HFFc6 (cell line): ENCODE data around the gene PABPN1L. TPM values are rescaled to one million over a fixed set of nuclear protein-coding genes. Genes with fewer than 3 reads are reported as not detected.

Experiments
- DNase-seq: peaks from one replicate; pipeline ENCODE4 v3.0.0-alpha.2; 2018
- H3K27ac Mint-ChIP-seq: 2 replicates; pipeline ENCODE4 v1.8.0; 2020; ENCODE audit warnings: mild to moderate bottlenecking, mixed read lengths
- H3K27me3 Mint-ChIP-seq: 2 replicates; pipeline ENCODE4 v1.8.0; 2021; ENCODE audit warnings: mild to moderate bottlenecking, moderate library complexity, mixed read lengths; ENCODE audit not compliant: insufficient read depth
- H3K36me3 Mint-ChIP-seq: 2 replicates; pipeline ENCODE4 v1.8.0; 2021; ENCODE audit warnings: low read depth, mixed read lengths
- H3K4me1 Mint-ChIP-seq: 2 replicates; pipeline ENCODE4 v1.8.0; 2020; ENCODE audit warnings: low read depth, mixed read lengths
- H3K4me3 Mint-ChIP-seq: 2 replicates; pipeline ENCODE4 v1.8.0; 2020; ENCODE audit warnings: mild to moderate bottlenecking, moderate library complexity, mixed read lengths
- H3K9me3 Mint-ChIP-seq: 2 replicates; pipeline ENCODE4 v1.8.0; 2020; ENCODE audit warnings: mild to moderate bottlenecking, mixed read lengths
- total RNA-seq, 6 experiments: library from RNA; stranded (reverse); fragmentation: NEBNext Ultra II Directional; extraction: Animal tissue kit (Norgen Biotek cat#: 25700); gene quantifications; 2 replicates in 1 of 6; 3 replicates in 5 of 6; pipeline ENCODE4 v1.2.3, GENCODE V29; 2021
- TF ChIP-seq, protein P1 (sequence below): fragments of 200-600 bp; sonication (generic); IDR thresholded peaks from 2 replicates; pipeline ENCODE4 v1.5.0; 2021; ENCODE audit warnings: antibody characterized with exemption, mild to moderate bottlenecking

Gene PABPN1L
- total RNA-seq, 6 experiments from 2014 or later, result not detected

DNA sequence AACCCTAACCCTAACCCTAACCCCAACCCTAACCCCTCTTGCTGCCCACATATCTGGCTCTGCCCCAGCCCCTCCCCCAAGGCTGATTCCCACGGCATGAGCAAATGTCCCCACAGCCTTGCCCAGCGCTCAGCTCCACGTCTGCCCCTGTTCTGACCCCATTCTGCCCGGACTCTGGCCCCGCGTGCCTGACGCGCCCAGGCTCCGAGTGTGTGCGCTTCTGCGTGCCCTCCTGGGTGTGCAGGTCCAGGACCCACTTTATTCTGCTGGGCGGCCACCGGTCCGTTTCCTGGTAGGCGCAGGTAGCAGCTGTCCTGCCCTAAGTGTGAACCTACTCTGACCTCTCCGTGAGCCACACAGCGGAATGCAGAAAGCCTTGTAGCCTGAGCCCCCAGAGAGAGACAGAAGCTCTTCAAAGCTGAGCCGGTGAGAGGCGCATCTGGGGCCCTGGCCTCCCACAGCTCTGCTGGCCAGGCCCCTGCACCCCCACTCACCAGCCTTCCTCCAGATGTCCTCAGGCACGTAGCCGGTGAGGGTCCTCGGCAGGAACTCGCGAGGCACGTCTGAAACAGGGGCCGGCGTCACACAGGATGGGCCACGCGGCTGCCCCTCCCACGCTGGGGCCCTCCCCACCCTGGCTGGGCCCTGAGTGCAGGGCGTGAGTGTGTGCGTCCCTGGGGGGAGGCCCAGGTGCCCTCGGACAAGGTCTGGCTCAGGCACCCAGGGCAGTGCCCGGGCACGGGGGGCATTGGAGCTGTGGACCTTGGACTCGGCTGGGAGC, 14.0 kb upstream of the PABPN1L start:
- H3K4me1 Mint-ChIP-seq, result no peaks in the 10 kb centered on the region
- H3K4me3 Mint-ChIP-seq, result no peak overlapping the region
- no peaks in the 10 kb centered on the region for H3K9me3 Mint-ChIP-seq
- H3K36me3 Mint-ChIP-seq, result no peaks in the 10 kb centered on the region
- no peak overlapping the region for H3K27ac Mint-ChIP-seq
- peaks cover 19% of the 10 kb centered on the region for H3K27me3 Mint-ChIP-seq
- no peak for DNase-seq
- TF ChIP-seq, protein P1, sequence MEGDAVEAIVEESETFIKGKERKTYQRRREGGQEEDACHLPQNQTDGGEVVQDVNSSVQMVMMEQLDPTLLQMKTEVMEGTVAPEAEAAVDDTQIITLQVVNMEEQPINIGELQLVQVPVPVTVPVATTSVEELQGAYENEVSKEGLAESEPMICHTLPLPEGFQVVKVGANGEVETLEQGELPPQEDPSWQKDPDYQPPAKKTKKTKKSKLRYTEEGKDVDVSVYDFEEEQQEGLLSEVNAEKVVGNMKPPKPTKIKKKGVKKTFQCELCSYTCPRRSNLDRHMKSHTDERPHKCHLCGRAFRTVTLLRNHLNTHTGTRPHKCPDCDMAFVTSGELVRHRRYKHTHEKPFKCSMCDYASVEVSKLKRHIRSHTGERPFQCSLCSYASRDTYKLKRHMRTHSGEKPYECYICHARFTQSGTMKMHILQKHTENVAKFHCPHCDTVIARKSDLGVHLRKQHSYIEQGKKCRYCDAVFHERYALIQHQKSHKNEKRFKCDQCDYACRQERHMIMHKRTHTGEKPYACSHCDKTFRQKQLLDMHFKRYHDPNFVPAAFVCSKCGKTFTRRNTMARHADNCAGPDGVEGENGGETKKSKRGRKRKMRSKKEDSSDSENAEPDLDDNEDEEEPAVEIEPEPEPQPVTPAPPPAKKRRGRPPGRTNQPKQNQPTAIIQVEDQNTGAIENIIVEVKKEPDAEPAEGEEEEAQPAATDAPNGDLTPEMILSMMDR, result no peak

DNA sequence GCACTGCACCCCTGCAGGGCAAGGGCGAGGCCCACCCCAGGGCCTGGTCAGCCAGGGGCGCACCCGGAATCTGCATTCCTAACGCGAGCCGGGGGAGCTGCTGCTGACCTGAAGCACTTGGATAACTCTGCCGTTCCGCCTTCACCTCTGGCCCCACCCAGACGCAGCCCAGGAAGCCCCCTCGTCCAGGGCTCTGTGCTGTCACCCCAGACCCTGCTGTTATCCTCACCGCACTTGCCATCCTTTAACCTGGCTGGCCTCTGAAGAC, 13.3 kb upstream of the PABPN1L start:
- Mint-ChIP-seq H3K4me3 (no peak overlapping the region), H3K9me3 (no peaks in the 10 kb centered on the region), H3K27ac (no peak overlapping the region), H3K4me1 (no peaks in the 10 kb centered on the region), H3K36me3 (no peaks in the 10 kb centered on the region), H3K27me3 (peaks cover 19% of the 10 kb centered on the region)
- TF ChIP-seq, protein P1, result no peak
- DNase-seq, result no peak

DNA sequence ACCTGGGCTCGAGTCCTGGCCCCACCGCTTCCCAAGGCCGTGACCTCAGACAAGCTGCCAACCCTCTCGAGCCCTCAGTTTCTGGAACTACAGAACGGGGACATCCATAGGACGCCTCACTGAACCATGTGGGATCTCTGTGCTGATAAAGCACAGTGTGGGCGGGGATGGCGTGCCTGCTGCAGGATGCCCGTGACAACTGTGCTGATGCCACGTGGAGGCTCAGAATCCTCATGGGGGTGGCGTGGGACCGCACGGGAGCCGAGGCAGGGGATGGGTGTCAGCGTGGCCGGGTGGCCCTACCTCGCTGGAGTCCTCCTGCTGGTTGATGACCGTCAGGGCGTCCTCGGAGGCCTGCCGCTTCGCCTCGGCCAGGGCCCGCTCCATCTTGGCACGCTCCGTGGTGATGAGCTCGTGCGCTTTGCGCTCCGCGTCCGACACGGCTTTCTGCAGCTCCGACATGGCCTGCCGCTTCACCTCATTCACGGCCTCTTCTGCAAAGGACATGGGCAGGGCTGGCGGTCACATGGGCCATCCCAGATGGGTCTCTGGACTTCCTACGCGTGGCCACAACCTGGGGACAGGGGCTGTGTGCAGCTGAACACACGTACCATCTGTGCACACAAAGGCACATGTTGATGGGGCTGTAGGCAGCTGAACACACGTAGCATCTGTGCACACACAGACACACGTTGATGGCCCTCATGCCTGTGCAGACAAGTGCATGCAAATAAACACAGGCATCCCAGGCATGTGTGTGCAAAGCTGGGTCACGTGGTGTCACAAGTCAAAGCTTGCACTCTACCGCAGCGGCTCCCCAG, 12.7 kb upstream of the PABPN1L start:
- Mint-ChIP-seq H3K27me3 (peaks cover 19% of the 10 kb centered on the region), H3K36me3 (no peaks in the 10 kb centered on the region), H3K27ac (no peak overlapping the region), H3K4me1 (no peaks in the 10 kb centered on the region), H3K4me3 (no peak overlapping the region), H3K9me3 (no peaks in the 10 kb centered on the region)
- TF ChIP-seq, protein P1, result no peak
- DNase-seq, result no peak

DNA sequence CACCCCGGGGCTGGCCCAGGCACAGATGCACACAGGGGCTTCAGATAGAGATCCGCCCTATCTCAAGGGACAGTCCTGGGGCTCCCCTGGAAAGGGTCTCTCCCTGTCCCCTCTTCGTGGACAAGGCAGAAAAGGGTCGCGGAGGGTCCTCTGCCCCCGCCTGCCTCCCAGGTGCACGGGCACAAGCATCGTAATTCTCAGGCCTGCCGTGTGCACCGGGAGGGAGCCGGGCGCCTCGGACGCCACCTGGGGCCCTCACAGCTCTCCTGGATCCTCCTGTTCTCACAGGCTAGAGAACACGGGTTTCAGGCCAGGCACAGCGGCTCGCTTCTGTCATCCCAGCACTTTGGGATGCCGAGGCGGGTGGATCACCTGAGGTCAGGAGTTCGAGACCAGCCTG, 11.9 kb upstream of the PABPN1L start:
- TF ChIP-seq, protein P1, result no peak
- Mint-ChIP-seq H3K4me3 (no peak overlapping the region), H3K36me3 (no peaks in the 10 kb centered on the region), H3K4me1 (no peaks in the 10 kb centered on the region), H3K27ac (no peak overlapping the region), H3K27me3 (peaks cover 21% of the 10 kb centered on the region), H3K9me3 (no peaks in the 10 kb centered on the region)
- DNase-seq, result no peak

DNA sequence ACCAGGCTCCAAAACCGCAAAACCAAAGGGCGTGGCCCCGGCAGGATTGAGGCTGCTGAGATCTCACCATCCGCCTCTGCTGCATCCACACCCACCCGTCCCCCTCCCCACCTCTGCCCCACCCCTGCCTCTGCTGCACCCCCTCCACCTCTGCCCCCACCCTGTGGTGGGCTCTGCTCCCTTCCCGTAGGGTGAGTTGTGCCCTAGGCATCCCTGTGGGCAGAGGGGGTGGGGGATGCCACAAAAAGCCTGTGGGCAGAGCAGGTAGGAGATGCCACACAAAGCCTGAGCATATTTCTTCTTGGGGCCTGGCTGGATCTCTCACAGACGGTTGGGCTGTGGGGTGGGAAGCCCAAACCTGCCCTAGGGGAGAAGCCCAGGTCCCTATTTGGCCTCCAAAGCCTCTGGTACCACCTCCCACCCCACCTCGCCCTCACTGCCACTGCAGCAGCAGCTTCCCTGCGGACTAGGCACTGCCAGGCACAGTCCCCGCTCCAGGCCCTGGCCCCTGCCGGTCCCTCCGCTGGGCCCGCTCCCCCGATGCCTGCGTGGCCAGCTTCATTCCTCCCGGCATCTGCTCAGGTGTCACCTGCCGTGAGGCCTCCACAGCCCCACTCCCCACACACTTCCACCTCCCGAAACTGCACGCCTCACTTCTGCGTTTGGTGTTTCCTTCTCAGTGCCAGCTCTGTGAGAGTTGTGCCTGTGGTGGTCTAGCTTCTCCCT, 11.3 kb upstream of the PABPN1L start:
- no peak for DNase-seq
- TF ChIP-seq, protein P1, result no peak
- Mint-ChIP-seq H3K36me3 (no peaks in the 10 kb centered on the region), H3K4me1 (no peaks in the 10 kb centered on the region), H3K4me3 (no peak overlapping the region), H3K27me3 (peaks cover 20% of the 10 kb centered on the region), H3K9me3 (no peaks in the 10 kb centered on the region), H3K27ac (no peak overlapping the region)
